H9 (cell line): ENCODE data around the gene CGB8. TPM values are rescaled to one million over a fixed set of nuclear protein-coding genes. Genes with fewer than 3 reads are reported as not detected.

Experiments used
- DNase-seq: peaks from one replicate; pipeline ENCODE4 v3.0.0-alpha.2; 2017
- H2AFZ ChIP-seq: one replicate; pipeline ENCODE4 v1.6.1; 2013; ENCODE audit warnings: mild to moderate bottlenecking, low read length, control low read depth, moderate library complexity
- H2AK5ac ChIP-seq: 2 replicates; pipeline ENCODE4 v1.6.1; 2013; ENCODE audit warnings: low read length, control low read depth, mixed read lengths; ENCODE audit not compliant: insufficient read length
- H2BK120ac ChIP-seq: one replicate; pipeline ENCODE4 v1.6.1; 2013; ENCODE audit warnings: low read depth, mild to moderate bottlenecking, low read length, control low read depth, inconsistent platforms; ENCODE audit not compliant: poor library complexity, severe bottlenecking
- H2BK12ac ChIP-seq: 2 replicates; pipeline ENCODE4 v1.6.1; 2013; ENCODE audit warnings: low read length, control low read depth, mixed read lengths, low read depth; ENCODE audit not compliant: insufficient read length
- H2BK15ac ChIP-seq: 2 replicates; pipeline ENCODE4 v1.6.1; 2013; ENCODE audit warnings: low read depth, low read length, control low read depth
- H2BK20ac ChIP-seq: one replicate; pipeline ENCODE4 v1.6.1; 2013; ENCODE audit warnings: low read depth, mild to moderate bottlenecking, low read length, control low read depth, inconsistent platforms; ENCODE audit not compliant: poor library complexity, severe bottlenecking
- H2BK5ac ChIP-seq: 2 replicates; pipeline ENCODE4 v1.6.1; 2013; ENCODE audit warnings: low read length, control low read depth, mixed read lengths; ENCODE audit not compliant: insufficient read length
- H3K14ac ChIP-seq: 2 replicates; pipeline ENCODE4 v1.6.1; 2013; ENCODE audit warnings: low read length, control low read depth; ENCODE audit not compliant: insufficient read depth
- H3K18ac ChIP-seq: 2 replicates; pipeline ENCODE4 v1.6.1; 2013; ENCODE audit warnings: low read depth, mild to moderate bottlenecking, mixed read lengths, low read length, control low read depth; ENCODE audit not compliant: insufficient read length
- H3K23ac ChIP-seq: 2 replicates; pipeline ENCODE4 v1.6.1; 2013; ENCODE audit warnings: low read length, control low read depth, mixed read lengths, low read depth; ENCODE audit not compliant: insufficient read length
- H3K23me2 ChIP-seq: 2 replicates; pipeline ENCODE4 v1.6.1; 2013; ENCODE audit warnings: low read depth, mild to moderate bottlenecking, mixed read lengths, low read length, control low read depth; ENCODE audit not compliant: insufficient read length, poor library complexity, severe bottlenecking
- H3K27ac ChIP-seq: 2 replicates; pipeline ENCODE4 v1.5.1; 2013; ENCODE audit warnings: low read length, control low read depth, mixed read lengths, low read depth; ENCODE audit not compliant: insufficient read length
- H3K27me3 ChIP-seq: 2 replicates; pipeline ENCODE4 v1.6.1; 2013; ENCODE audit warnings: low read length, control low read depth, inconsistent platforms; ENCODE audit not compliant: insufficient read depth
- H3K4ac ChIP-seq: 2 replicates; pipeline ENCODE4 v1.6.1; 2013; ENCODE audit warnings: low read depth, mild to moderate bottlenecking, control low read depth, inconsistent platforms, low read length, moderate library complexity
- H3K4me1 ChIP-seq: 2 replicates; pipeline ENCODE4 v1.6.1; 2013; ENCODE audit warnings: low read length, control low read depth, inconsistent platforms; ENCODE audit not compliant: insufficient read depth
- H3K4me2 ChIP-seq: 2 replicates; pipeline ENCODE4 v1.6.1; 2013; ENCODE audit warnings: low read length, control low read depth, mixed read lengths; ENCODE audit not compliant: insufficient read length, insufficient read depth
- H3K56ac ChIP-seq: 2 replicates; pipeline ENCODE4 v1.6.1; 2013; ENCODE audit warnings: low read depth, mild to moderate bottlenecking, mixed read lengths, low read length, control low read depth; ENCODE audit not compliant: insufficient read length
- H3K79me1 ChIP-seq: 2 replicates; pipeline ENCODE4 v1.6.1; 2013; ENCODE audit warnings: low read depth, mild to moderate bottlenecking, moderate library complexity, low read length, control low read depth, inconsistent platforms; ENCODE audit not compliant: insufficient read depth, poor library complexity, severe bottlenecking
- H3K79me2 ChIP-seq: 2 replicates; pipeline ENCODE4 v1.6.1; 2013; ENCODE audit warnings: low read length, control low read depth, inconsistent platforms; ENCODE audit not compliant: insufficient read depth
- H3K9ac ChIP-seq: 2 replicates; pipeline ENCODE4 v1.6.1; 2013; ENCODE audit warnings: low read length, control low read depth, mixed read lengths; ENCODE audit not compliant: insufficient read length; ENCODE audit errors: extremely low read depth
- H3K9me3 ChIP-seq: one replicate; pipeline ENCODE4 v1.6.1; 2013; ENCODE audit warnings: low read depth, low read length, inconsistent platforms; ENCODE audit not compliant: control insufficient read depth
- H3T11ph ChIP-seq: one replicate; pipeline ENCODE4 v1.6.1; 2013; ENCODE audit warnings: mild to moderate bottlenecking, low read length, control low read depth, inconsistent platforms
- H4K20me1 ChIP-seq: one replicate; pipeline ENCODE4 v1.6.1; 2013; ENCODE audit not compliant: control insufficient read depth, insufficient read length, insufficient read depth
- H4K5ac ChIP-seq: 2 replicates; pipeline ENCODE4 v1.6.1; 2013; ENCODE audit warnings: low read depth, mild to moderate bottlenecking, mixed read lengths, low read length, control low read depth; ENCODE audit not compliant: insufficient read length
- H4K8ac ChIP-seq: replicated peaks from 2 replicates; pipeline ENCODE4 v1.6.1; 2013; ENCODE audit warnings: low read length, control low read depth, mixed read lengths, low read depth; ENCODE audit not compliant: insufficient read length
- H4K91ac ChIP-seq: 2 replicates; pipeline ENCODE4 v1.6.1; 2013; ENCODE audit warnings: low read depth, mild to moderate bottlenecking, moderate library complexity, mixed read lengths, low read length, control low read depth; ENCODE audit not compliant: insufficient read length
- H3K27ac Mint-ChIP-seq, 3 experiments: 2 replicates in 2 of 3; 3 replicates in 1 of 3; pipeline ENCODE4 v1.8.0; 2020 to 2021; ENCODE audit warnings: mixed read lengths in 3 of 3, mild to moderate bottlenecking in 1 of 3, moderate library complexity in 1 of 3
- H3K27me3 Mint-ChIP-seq: 2 replicates; pipeline ENCODE4 v1.8.0; 2021; ENCODE audit warnings: low read depth, mild to moderate bottlenecking, moderate library complexity, mixed read lengths
- H3K36me3 Mint-ChIP-seq, 3 experiments: 2 replicates in 2 of 3; 3 replicates in 1 of 3; pipeline ENCODE4 v1.8.0; 2020 to 2021; ENCODE audit warnings: low read depth in 3 of 3, mixed read lengths in 3 of 3; ENCODE audit not compliant: insufficient read depth in 1 of 3
- H3K4me1 Mint-ChIP-seq, 2 experiments: 2 replicates each; pipeline ENCODE4 v1.8.0; 2020; ENCODE audit warnings: mixed read lengths in 2 of 2
- H3K4me3 Mint-ChIP-seq, 2 experiments: 2 replicates in 1 of 2; 3 replicates in 1 of 2; pipeline ENCODE4 v1.8.0; 2020 to 2021; ENCODE audit warnings: mild to moderate bottlenecking in 2 of 2, mixed read lengths in 2 of 2, moderate library complexity in 1 of 2
- H3K9me3 Mint-ChIP-seq, 2 experiments: 2 replicates in 1 of 2; 3 replicates in 1 of 2; pipeline ENCODE4 v1.8.0; 2020; ENCODE audit warnings: mild to moderate bottlenecking in 2 of 2, mixed read lengths in 2 of 2, moderate library complexity in 1 of 2
- WGBS: extraction: QIAGEN DNeasy Blood & Tissue Kit; methylation state at CpG from one replicate; pipeline ENCODE4 v1.1.7; 2013; ENCODE audit warnings: missing lambda C conversion rate, low lambda C conversion rate, mixed read lengths; ENCODE audit not compliant: insufficient read length; ENCODE audit errors: extremely low coverage; 5-methylcytosine and 5-hydroxymethylcytosine counted together
- total RNA-seq: library from RNA; stranded (reverse); gene quantifications from 2 replicates; pipeline ENCODE4 v1.2.1, GENCODE V29; 2021
- TF ChIP-seq, protein P1 (sequence below): fragments of 200-600 bp; sonication (generic); conservative IDR thresholded peaks from 3 replicates; pipeline ENCODE4 v1.8.0; 2021; ENCODE audit warnings: antibody characterized with exemption, mild to moderate bottlenecking

CGB8 gene
- total RNA-seq, 1 experiment from 2014 or later, result not detected

GRCh38 chr19:49009828-49010227, 39.1 kb downstream of the CGB8 start:
- Mint-ChIP-seq H3K27me3 (no peaks in the 10 kb centered on the region), H3K4me3 (peak overlapping the region in 1 of 2 experiments; percentile 26; a peak in 1 of 5 replicates)
- H3K79me2 ChIP-seq, result no peaks in the 10 kb centered on the region

More at GRCh38 chr19:49009828-49010227, 39.1 kb downstream of the CGB8 start:
- Histone ChIP-seq H4K91ac (no peak overlapping the region), H3K4me2 (no peak overlapping the region), H2BK120ac (no peak overlapping the region), H3K9me3 (no peaks in the 10 kb centered on the region), H2BK5ac (no peak overlapping the region), H2AFZ (no peak overlapping the region), H4K20me1 (no peaks in the 10 kb centered on the region), H4K8ac (no peak overlapping the region), H3K23ac (no peak overlapping the region), H3K23me2 (no peaks in the 10 kb centered on the region), H2BK15ac (no peak overlapping the region), H3K27me3 (no peaks in the 10 kb centered on the region), H2AK5ac (no peak overlapping the region), H3K56ac (no peak overlapping the region), H3T11ph (no peak overlapping the region), H3K18ac (no peak overlapping the region), H3K4ac (no peak overlapping the region), H2BK20ac (no peak overlapping the region), H3K79me1 (no peaks in the 10 kb centered on the region), H3K9ac (no peak overlapping the region), H3K14ac (no peak overlapping the region), H3K4me1 (no peaks in the 10 kb centered on the region), H3K27ac (no peak overlapping the region), H2BK12ac (no peak overlapping the region), H4K5ac (no peak overlapping the region)
- TF ChIP-seq, protein P1, sequence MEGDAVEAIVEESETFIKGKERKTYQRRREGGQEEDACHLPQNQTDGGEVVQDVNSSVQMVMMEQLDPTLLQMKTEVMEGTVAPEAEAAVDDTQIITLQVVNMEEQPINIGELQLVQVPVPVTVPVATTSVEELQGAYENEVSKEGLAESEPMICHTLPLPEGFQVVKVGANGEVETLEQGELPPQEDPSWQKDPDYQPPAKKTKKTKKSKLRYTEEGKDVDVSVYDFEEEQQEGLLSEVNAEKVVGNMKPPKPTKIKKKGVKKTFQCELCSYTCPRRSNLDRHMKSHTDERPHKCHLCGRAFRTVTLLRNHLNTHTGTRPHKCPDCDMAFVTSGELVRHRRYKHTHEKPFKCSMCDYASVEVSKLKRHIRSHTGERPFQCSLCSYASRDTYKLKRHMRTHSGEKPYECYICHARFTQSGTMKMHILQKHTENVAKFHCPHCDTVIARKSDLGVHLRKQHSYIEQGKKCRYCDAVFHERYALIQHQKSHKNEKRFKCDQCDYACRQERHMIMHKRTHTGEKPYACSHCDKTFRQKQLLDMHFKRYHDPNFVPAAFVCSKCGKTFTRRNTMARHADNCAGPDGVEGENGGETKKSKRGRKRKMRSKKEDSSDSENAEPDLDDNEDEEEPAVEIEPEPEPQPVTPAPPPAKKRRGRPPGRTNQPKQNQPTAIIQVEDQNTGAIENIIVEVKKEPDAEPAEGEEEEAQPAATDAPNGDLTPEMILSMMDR, result no peak
- Mint-ChIP-seq H3K4me1 (no peaks in the 10 kb centered on the region), H3K9me3 (no peaks in the 10 kb centered on the region), H3K27ac (no peak overlapping the region), H3K36me3 (peaks cover 25 to 85% (median 82%) of the 10 kb centered on the region in 3 experiments; a peak in 6 of 7 replicates)
- no CpG with 5 or more reads among the region's 18 CpGs for WGBS
- no peak for DNase-seq
